Heart left ventricle (tissue), 13 donors: ENCODE data around the gene CBLC.

ENCODE experiments used
- POLR2A ChIP-seq, 2 donors: fragments of 450-650 bp; IDR thresholded peaks; one replicate each; pipeline ENCODE4 v1.6.1; 2017; ENCODE audit warnings: antibody characterized with exemption in 2 of 2, mild to moderate bottlenecking in 2 of 2, moderate library complexity in 2 of 2
- TF ChIP-seq, protein P1 (sequence below), 12 donors: fragments of 200-600 bp; sonication (generic) in 4 of 12; IDR thresholded peaks; one replicate each; pipeline versions ENCODE4 v1.5.0 to v1.8.0; 2018 to 2022; ENCODE audit warnings: antibody characterized with exemption in 12 of 12, mild to moderate bottlenecking in 5 of 12
- donor health status: ischemic (EF 13 %, LVEDD 7.1; RV severe dilation, severe dysfunction).
- donor health status: DM: no; HTN: yes; CAD: no.
- donor health status: DM: no; HTN: no; CAD: no.
- donor health status: ischemic (EF 25% LVEDD 6.9; RV normal size, moderate dysfunction).
- donor health status: ischemic (EF 25% LVEDD 5.7; RV mildly dilated, moderate dysfunction).
- donor health status: ischemic (EF 35%, LVEDD 5.7; RV mildly dilated, moderate dysfunction).
- donor health status: nonischemic (EF 11% LVEDD 7.7; RV severe dilation, severe dysfunction).
- donor health status: DM: yes; HTN: yes; CAD: no.
- donor health status: PGD.
- donor health status: ischemic (EF 29% LVEDD 5.4; RV normal size, mild dysfunction).
- donor health status: nonischemic (EF 23%, LVEDD 6.1; RV moderate dilation, normal function).

DNA sequence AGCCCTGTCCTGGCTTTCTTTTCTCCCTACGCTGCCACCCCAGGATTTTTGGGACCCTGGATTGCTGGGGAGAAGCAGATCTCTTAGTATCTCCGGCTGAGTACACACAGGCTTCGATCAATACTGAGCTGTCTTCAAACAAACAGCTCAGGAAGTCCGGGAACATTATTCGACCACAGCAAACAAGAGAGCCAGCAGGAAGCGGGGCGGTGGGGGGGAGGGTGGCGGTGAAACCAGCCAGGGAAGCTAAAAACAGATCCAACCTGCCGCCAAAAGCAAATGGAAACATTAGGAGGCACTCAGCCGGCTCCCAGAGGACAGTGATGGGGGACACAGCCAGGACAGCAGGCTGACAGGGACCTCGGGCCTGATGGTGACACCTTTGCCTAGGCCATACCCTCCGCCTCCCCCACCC lies 19.0 kb downstream of the CBLC start:
- no peak for TF ChIP-seq POLR2A (IDR thresholded peaks at IDR 0.05)
- TF ChIP-seq, protein P1, sequence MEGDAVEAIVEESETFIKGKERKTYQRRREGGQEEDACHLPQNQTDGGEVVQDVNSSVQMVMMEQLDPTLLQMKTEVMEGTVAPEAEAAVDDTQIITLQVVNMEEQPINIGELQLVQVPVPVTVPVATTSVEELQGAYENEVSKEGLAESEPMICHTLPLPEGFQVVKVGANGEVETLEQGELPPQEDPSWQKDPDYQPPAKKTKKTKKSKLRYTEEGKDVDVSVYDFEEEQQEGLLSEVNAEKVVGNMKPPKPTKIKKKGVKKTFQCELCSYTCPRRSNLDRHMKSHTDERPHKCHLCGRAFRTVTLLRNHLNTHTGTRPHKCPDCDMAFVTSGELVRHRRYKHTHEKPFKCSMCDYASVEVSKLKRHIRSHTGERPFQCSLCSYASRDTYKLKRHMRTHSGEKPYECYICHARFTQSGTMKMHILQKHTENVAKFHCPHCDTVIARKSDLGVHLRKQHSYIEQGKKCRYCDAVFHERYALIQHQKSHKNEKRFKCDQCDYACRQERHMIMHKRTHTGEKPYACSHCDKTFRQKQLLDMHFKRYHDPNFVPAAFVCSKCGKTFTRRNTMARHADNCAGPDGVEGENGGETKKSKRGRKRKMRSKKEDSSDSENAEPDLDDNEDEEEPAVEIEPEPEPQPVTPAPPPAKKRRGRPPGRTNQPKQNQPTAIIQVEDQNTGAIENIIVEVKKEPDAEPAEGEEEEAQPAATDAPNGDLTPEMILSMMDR (IDR thresholded peaks at IDR 0.05), result no peak
